Loucy (cell line): Measurements from ENCODE around the gene ARHGEF17.

Source experiments
- CTCF ChIP-seq: fragments of 200-600 bp; sonication (generic); conservative IDR thresholded peaks from 2 replicates; pipeline ENCODE4 v1.5.1; 2014; ENCODE audit warnings: mild to moderate bottlenecking, antibody characterized with exemption, low read length
- EZH2phosphoT487 ChIP-seq: fragments of 200-600 bp; IDR thresholded peaks from 2 replicates; pipeline ENCODE4 v1.6.1; 2018; ENCODE audit warnings: antibody characterized with exemption, mild to moderate bottlenecking, moderate library complexity, borderline replicate concordance

GRCh38 chr11:73311394-73311869 lies 3.4 kb downstream of the ARHGEF17 start:
- TF ChIP-seq CTCF (no peak), EZH2phosphoT487 (no peak)
